Measurements from ENCODE around the gene TRPV6. TPM values are rescaled to one million over a fixed set of nuclear protein-coding genes. Genes with fewer than 3 reads are reported as not detected.

TRPV6 gene
- total and polyA plus RNA-seq, 4 donors: 0.40 to 1.2 (median 0.53) TPM

- no peak overlapping the region for H3K27ac ChIP-seq (ENCODE audit: low read depth in 1 of 2, low read length in 1 of 2)
- peaks cover 0 to 7% (median 4%) of the 10 kb centered on the region in 4 donors for H3K36me3 ChIP-seq (ENCODE audit: control insufficient read depth in 4 of 4, insufficient read depth in 4 of 4, low read length in 4 of 4)
- DNase-seq (no peak), ATAC-seq (ENCODE audit: insufficient read depth, low FRiP score) (no peak)
- TF ChIP-seq CTCF (IDR thresholded peaks at IDR 0.05; ENCODE audit: control extremely low read depth, extremely low read depth): no peak
- no peaks in the 10 kb centered on the region for H3K9me3 ChIP-seq (ENCODE audit: control insufficient read depth in 4 of 4, insufficient read depth in 3 of 4, low read length in 3 of 4)
- WGBS, 2 donors: 83 to 91% methylated on average over 5 of the region's 5 CpGs
- peaks cover 0 to 27% (median 6%) of the 10 kb centered on the region in 5 donors for H3K4me1 ChIP-seq (ENCODE audit: control insufficient read depth in 5 of 5, insufficient read depth in 5 of 5, low read length in 5 of 5)
- H3K4me3 ChIP-seq: no peak overlapping the region
- no peaks in the 10 kb centered on the region for H3K27me3 ChIP-seq (ENCODE audit: control insufficient read depth in 3 of 3, insufficient read depth in 3 of 3, low read length in 2 of 3)
- no peak overlapping the region for H3K9ac ChIP-seq (ENCODE audit: insufficient read depth in 1 of 2, low read length in 2 of 2)
Measured at GRCh38 chr7:142857625-142858024, 27.9 kb downstream of the TRPV6 start.

DNA sequence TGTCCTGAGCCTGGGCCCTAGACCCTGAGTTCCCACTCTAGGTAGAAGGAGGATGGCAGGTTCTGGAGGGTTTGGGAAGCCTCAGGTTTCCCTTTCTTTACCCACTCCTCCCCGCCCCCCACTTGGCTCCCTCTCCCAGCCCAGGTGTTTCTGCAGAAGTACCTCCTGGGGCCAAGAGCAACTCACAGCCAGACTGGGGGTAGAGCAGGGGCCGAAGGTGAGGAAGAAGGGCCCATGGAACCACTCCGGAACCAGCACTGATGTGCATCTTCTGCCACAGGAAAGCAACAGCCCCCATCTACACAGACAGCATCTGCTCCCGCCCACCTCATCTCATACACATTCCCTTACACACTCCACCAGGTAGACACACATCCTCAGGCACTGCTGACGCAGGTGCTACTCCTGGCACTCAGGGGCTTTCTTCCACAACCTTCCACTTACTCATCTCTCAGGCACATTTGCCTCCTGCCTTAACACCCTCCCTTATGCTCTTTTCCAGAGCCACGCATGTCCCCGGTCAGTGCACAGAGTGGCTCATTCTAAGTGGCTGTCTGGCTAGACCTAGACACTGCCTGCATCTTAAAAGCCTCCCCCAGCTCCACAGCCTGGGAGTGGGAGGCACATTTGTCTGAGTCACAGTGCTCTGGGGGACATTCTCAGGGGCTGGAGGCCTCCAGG is 28.8 kb downstream of the TRPV6 start:
- no peaks in the 10 kb centered on the region for H3K9me3 ChIP-seq (ENCODE audit: control insufficient read depth in 4 of 4, insufficient read depth in 3 of 4, low read length in 3 of 4)
- H3K4me3 ChIP-seq: no peak overlapping the region
- TF ChIP-seq CTCF (IDR thresholded peaks at IDR 0.05; ENCODE audit: control extremely low read depth, extremely low read depth): no peak
- no peaks in the 10 kb centered on the region for H3K27me3 ChIP-seq (ENCODE audit: control insufficient read depth in 3 of 3, insufficient read depth in 3 of 3, low read length in 2 of 3)
- H3K9ac ChIP-seq (ENCODE audit: insufficient read depth in 1 of 2, low read length in 2 of 2): no peak overlapping the region
- 77 to 79% methylated on average over 7 of the region's 7 CpGs for WGBS, 2 donors
- no peak for ATAC-seq (ENCODE audit: insufficient read depth, low FRiP score)
- no peak overlapping the region for H3K27ac ChIP-seq (ENCODE audit: low read depth in 1 of 2, low read length in 1 of 2)
- peaks cover 0 to 5% (median 3%) of the 10 kb centered on the region in 4 donors for H3K36me3 ChIP-seq (ENCODE audit: control insufficient read depth in 4 of 4, insufficient read depth in 4 of 4, low read length in 4 of 4)
- peaks cover 0 to 27% (median 6%) of the 10 kb centered on the region in 5 donors for H3K4me1 ChIP-seq (ENCODE audit: control insufficient read depth in 5 of 5, insufficient read depth in 5 of 5, low read length in 5 of 5)
- no peak for DNase-seq

- no peak overlapping the region for H3K27ac ChIP-seq (ENCODE audit: low read depth in 1 of 2, low read length in 1 of 2)
- ATAC-seq (ENCODE audit: insufficient read depth, low FRiP score): no peak
Measured at GRCh38 chr7:142855756-142856564, 29.6 kb downstream of the TRPV6 start.

More at GRCh38 chr7:142855756-142856564, 29.6 kb downstream of the TRPV6 start:
- H3K4me1 ChIP-seq (ENCODE audit: control insufficient read depth in 5 of 5, insufficient read depth in 5 of 5, low read length in 5 of 5): peaks cover 0 to 27% (median 6%) of the 10 kb centered on the region in 5 donors
- H3K9me3 ChIP-seq (ENCODE audit: control insufficient read depth in 4 of 4, insufficient read depth in 3 of 4, low read length in 3 of 4): no peaks in the 10 kb centered on the region
- no peak for TF ChIP-seq CTCF (IDR thresholded peaks at IDR 0.05; ENCODE audit: control extremely low read depth, extremely low read depth)
- DNase-seq: peak; percentile 45 to 55 (median 53)
- 40 to 49% methylated on average over 12 of the region's 12 CpGs for WGBS, 2 donors
- peaks cover 0 to under 1% (median under 1%) of the 10 kb centered on the region in 4 donors for H3K36me3 ChIP-seq (ENCODE audit: control insufficient read depth in 4 of 4, insufficient read depth in 4 of 4, low read length in 4 of 4)
- no peak overlapping the region for H3K9ac ChIP-seq (ENCODE audit: insufficient read depth in 1 of 2, low read length in 2 of 2)
- H3K4me3 ChIP-seq: no peak overlapping the region
- no peaks in the 10 kb centered on the region for H3K27me3 ChIP-seq (ENCODE audit: control insufficient read depth in 3 of 3, insufficient read depth in 3 of 3, low read length in 2 of 3)
